Fibroblast of the aortic adventitia (primary cell): ENCODE data around the gene S100A9. TPM values are rescaled to one million over a fixed set of nuclear protein-coding genes. Genes with fewer than 3 reads are reported as not detected.

Experiments
- DNase-seq: peaks from one replicate; pipeline ENCODE4 v3.0.0-alpha.2; 2010; ENCODE audit warnings: low read depth
- H3K4me3 ChIP-seq: 2 replicates; pipeline ENCODE4 v1.5.1; 2011; ENCODE audit warnings: low read depth, mild to moderate bottlenecking, control low read depth, low read length, moderate library complexity
- total RNA-seq: library from RNA; depleted of rRNA; stranded (reverse); fragments of >200 nt; gene quantifications from 2 replicates; pipeline ENCODE4 v1.2.3, GENCODE V29; 2012; ENCODE audit warnings: low replicate concordance
- TF ChIP-seq, protein P1 (sequence below): IDR thresholded peaks from 2 replicates; pipeline ENCODE4 v1.5.1; 2011; ENCODE audit warnings: mild to moderate bottlenecking, low read length, control low read depth, inconsistent platforms; ENCODE audit not compliant: insufficient read depth

The S100A9 gene
- total RNA-seq, 1 donor: not detected

DNA sequence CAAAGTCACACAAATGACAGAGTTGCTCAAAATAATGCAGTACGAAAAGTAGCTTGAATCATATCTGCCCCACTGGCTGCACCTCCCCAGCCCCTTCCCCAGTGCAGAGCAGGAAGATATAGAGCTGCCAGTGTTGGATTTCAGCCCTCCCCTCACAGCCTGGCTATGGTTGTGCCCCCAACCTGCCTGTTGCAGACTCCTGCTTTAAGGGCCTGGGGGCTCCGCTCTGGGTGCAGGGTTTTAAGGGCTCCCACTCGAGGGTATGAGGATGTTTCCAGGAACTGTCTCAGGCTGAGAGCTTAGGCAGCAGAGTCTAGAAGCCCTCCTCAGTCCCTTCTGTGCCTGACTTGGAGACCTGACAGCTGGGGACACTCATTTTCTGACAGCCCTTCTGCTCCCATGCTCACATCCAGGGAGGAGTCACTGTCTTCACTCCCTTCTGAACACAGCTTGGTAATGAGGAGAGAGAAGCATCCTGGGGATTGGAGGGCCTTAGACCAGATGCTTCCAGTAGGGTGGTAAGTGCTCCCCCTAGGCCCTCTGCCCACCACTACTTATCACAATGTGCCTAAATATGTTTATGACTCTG lies 4.6 kb downstream of the S100A9 start:
- H3K4me3 ChIP-seq: no peak overlapping the region
- DNase-seq: no peak
- TF ChIP-seq, protein P1, sequence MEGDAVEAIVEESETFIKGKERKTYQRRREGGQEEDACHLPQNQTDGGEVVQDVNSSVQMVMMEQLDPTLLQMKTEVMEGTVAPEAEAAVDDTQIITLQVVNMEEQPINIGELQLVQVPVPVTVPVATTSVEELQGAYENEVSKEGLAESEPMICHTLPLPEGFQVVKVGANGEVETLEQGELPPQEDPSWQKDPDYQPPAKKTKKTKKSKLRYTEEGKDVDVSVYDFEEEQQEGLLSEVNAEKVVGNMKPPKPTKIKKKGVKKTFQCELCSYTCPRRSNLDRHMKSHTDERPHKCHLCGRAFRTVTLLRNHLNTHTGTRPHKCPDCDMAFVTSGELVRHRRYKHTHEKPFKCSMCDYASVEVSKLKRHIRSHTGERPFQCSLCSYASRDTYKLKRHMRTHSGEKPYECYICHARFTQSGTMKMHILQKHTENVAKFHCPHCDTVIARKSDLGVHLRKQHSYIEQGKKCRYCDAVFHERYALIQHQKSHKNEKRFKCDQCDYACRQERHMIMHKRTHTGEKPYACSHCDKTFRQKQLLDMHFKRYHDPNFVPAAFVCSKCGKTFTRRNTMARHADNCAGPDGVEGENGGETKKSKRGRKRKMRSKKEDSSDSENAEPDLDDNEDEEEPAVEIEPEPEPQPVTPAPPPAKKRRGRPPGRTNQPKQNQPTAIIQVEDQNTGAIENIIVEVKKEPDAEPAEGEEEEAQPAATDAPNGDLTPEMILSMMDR: no peak

DNA sequence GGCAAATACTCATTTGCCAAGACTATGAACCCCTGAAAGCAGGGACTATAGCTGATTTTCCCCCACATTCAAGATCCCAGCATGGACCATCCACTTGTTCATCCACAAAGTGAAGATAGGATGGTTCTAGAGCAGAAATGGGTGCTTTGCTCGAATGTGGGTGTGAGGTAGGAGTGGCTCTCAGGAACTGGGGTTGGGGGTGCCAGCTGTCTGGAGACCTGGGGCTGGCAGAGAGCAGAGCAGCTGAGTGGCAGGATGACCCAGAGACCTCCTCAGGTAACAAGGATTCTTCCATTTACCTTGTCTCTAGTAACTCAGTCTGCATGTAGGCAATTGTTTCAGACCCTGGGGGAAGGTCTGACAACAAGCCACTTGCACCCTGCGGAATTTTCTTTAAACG lies 6.0 kb downstream of the S100A9 start:
- no peak for DNase-seq
- TF ChIP-seq, protein P1: no peak
- no peak overlapping the region for H3K4me3 ChIP-seq

DNA sequence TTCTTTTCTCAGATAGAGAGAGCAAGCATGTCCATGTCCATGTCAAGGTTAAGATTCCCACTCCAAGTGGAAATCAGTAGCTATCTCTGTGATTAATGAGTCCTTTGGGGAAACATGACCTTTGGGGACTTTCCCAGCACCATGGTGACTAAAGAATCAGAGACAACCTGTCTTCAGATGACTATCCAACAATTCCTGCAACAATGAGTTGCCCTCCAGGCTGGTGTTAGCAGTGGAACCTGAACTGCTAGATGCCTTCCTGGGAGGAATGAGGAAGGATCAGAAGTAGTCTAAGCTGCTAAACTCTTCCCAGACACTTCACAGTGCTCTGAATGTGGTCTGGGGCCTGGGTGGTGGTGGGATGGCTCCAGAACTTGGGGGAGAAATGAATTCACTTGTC lies 6.5 kb downstream of the S100A9 start:
- no peak for DNase-seq
- no peak overlapping the region for H3K4me3 ChIP-seq
- TF ChIP-seq, protein P1: no peak

DNA sequence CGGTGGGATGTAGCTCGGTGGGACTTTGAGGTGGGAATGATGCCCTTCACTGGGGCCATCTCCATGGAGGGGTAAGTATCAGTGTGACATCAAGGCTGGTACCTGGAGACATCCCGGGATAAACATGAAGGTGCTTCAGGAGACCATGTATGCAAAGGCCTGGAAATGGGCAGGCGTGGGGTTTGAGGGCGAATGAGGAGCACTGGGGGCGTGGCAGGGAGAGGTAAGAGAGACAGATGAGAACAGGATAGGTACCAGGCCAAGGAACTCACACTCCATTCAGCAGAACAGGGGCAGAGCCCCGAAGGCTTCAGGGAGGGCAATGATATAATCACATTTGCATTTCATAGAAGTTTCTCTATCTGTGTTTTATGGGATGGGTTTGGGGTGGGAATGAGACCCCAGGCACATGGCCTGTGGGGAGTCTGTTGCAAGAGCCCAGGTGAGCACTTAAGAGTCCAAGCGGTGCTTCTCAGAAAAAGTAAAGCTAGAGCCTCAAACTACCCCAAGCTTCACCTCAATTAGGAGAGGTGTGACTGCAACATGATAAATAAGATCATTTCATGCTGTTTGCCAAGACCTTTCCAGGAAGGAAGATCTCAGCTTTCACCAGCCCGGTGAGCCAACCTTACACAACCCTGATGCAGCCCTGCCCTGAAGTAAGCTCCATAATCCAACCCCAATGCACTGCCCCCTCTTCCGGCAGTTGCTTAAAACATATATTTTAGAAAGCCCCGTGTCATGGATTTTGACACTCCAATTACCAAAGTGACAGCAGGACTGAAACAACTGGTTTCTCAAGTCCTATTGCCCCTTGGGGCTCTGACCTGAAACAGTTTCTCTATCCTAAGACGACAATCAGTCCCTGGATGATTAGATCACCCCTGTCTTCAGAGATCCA lies 7.4 kb downstream of the S100A9 start:
- TF ChIP-seq, protein P1: no peak
- no peak overlapping the region for H3K4me3 ChIP-seq
- no peak for DNase-seq

GRCh38 chr1:153365696-153366095 lies 8.0 kb downstream of the S100A9 start:
- TF ChIP-seq, protein P1: no peak
- no peak overlapping the region for H3K4me3 ChIP-seq
- DNase-seq: no peak

DNA sequence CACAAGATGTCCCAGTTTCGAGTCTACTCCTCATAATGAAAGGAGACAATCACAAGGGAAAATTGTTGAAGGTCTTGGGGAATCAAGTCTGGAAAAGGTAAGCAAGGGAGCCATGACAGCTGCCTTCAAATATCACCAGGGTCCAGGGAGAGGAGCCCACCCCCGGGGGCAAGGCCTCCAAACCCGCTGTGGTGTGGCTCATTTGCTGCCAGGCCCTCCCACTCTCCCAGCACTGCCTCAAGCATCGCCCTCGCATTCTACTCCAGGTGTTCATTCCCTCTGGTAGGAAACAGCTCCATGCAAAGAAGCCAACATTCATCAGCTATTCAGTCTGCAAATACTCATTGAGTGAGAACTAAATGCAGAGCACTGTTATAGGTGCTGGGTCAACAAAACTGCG lies 8.6 kb downstream of the S100A9 start:
- TF ChIP-seq, protein P1: no peak
- no peak for DNase-seq
- no peak overlapping the region for H3K4me3 ChIP-seq
